Neural progenitor cell (in vitro differentiated cells): ENCODE measurements around the gene CCDC178. TPM values are rescaled to one million over a fixed set of nuclear protein-coding genes. Genes with fewer than 3 reads are reported as not detected.

Experiments
- DNase-seq: peaks from one replicate; pipeline ENCODE4 v3.0.0-alpha.2; 2016; ENCODE audit warnings: low spot score
- H2AFZ ChIP-seq: fragments of 200-600 bp; sonication (generic); replicated peaks from 2 replicates; pipeline ENCODE4 v1.6.1; 2016; ENCODE audit warnings: antibody characterized with exemption
- H3F3A ChIP-seq: fragments of 200-600 bp; sonication (generic); 2 replicates; pipeline ENCODE4 v1.6.1; 2016; ENCODE audit warnings: antibody characterized with exemption, low read depth
- H3K27ac ChIP-seq: fragments of 200-600 bp; sonication (generic); 2 replicates; pipeline ENCODE4 v1.5.1; 2016; ENCODE audit warnings: mild to moderate bottlenecking
- H3K27me3 ChIP-seq: fragments of 200-600 bp; sonication (generic); 2 replicates; pipeline ENCODE4 v1.6.1; 2016; ENCODE audit warnings: mild to moderate bottlenecking, moderate library complexity
- H3K36me3 ChIP-seq: fragments of 200-600 bp; sonication (generic); 2 replicates; pipeline ENCODE4 v1.5.1; 2016
- H3K4me1 ChIP-seq: fragments of 200-600 bp; sonication (generic); 2 replicates; pipeline ENCODE4 v1.6.1; 2016; ENCODE audit warnings: mixed run types
- H3K4me2 ChIP-seq: fragments of 200-600 bp; sonication (generic); 2 replicates; pipeline ENCODE4 v1.6.1; 2016
- H3K4me3 ChIP-seq: fragments of 200-600 bp; sonication (generic); 2 replicates; pipeline ENCODE4 v1.5.1; 2016
- H3K79me2 ChIP-seq: fragments of 200-600 bp; sonication (generic); 2 replicates; pipeline ENCODE4 v1.6.1; 2016; ENCODE audit warnings: low read depth
- H3K9ac ChIP-seq: fragments of 200-600 bp; sonication (generic); 2 replicates; pipeline ENCODE4 v1.6.1; 2016
- H3K9me3 ChIP-seq: fragments of 200-600 bp; sonication (generic); 2 replicates; pipeline ENCODE4 v1.5.1; 2016; ENCODE audit warnings: low read depth
- H4K20me1 ChIP-seq: fragments of 200-600 bp; sonication (generic); 2 replicates; pipeline ENCODE4 v1.6.1; 2016; ENCODE audit warnings: low read depth
- H3K27ac Mint-ChIP-seq: 3 replicates; pipeline ENCODE4 v1.8.0; 2021; ENCODE audit warnings: mixed read lengths
- H3K27me3 Mint-ChIP-seq: 2 replicates; pipeline ENCODE4 v1.8.0; 2022; ENCODE audit warnings: low read depth, mild to moderate bottlenecking, inconsistent platforms, moderate library complexity, mixed read lengths; ENCODE audit not compliant: insufficient read depth
- H3K36me3 Mint-ChIP-seq: 3 replicates; pipeline ENCODE4 v1.8.0; 2021; ENCODE audit warnings: mixed read lengths
- H3K4me1 Mint-ChIP-seq: 3 replicates; pipeline ENCODE4 v1.8.0; 2021; ENCODE audit warnings: mixed read lengths
- H3K4me3 Mint-ChIP-seq: 3 replicates; pipeline ENCODE4 v1.8.0; 2021; ENCODE audit warnings: mild to moderate bottlenecking, moderate library complexity, mixed read lengths
- H3K9me3 Mint-ChIP-seq: 3 replicates; pipeline ENCODE4 v1.8.0; 2020; ENCODE audit warnings: mixed read lengths
- CTCF ChIP-seq: fragments of 200-600 bp; sonication (generic); IDR thresholded peaks from 2 replicates; pipeline ENCODE4 v1.5.1; 2017; ENCODE audit warnings: antibody characterized with exemption, mild to moderate bottlenecking
- EZH2 ChIP-seq: fragments of 200-600 bp; sonication (generic); IDR thresholded peaks from 2 replicates; pipeline ENCODE4 v1.6.1; 2017; ENCODE audit warnings: antibody characterized with exemption, mild to moderate bottlenecking, moderate library complexity
- EZH2phosphoT487 ChIP-seq: fragments of 200-600 bp; sonication (generic); IDR thresholded peaks from 2 replicates; pipeline ENCODE4 v1.6.1; 2017; ENCODE audit warnings: antibody characterized with exemption
- total RNA-seq: library from RNA; depleted of rRNA; stranded (reverse); fragments of >200 nt; gene quantifications from 2 replicates; pipeline ENCODE4 v1.2.3, GENCODE V29; 2015; ENCODE audit warnings: low replicate concordance

Gene CCDC178
- total RNA-seq, 1 donor from 2014 or later: 0.51 TPM

- peaks cover 46% of the 10 kb centered on the region for H3K4me1 ChIP-seq
- DNase-seq: peak; percentile 66
- no peaks in the 10 kb centered on the region for H3K27me3 ChIP-seq
- H3K9ac ChIP-seq: no peak overlapping the region
- H3K27ac ChIP-seq: peak overlapping the region; percentile 8
- peaks cover 28% of the 10 kb centered on the region for H3F3A ChIP-seq
- no peak for TF ChIP-seq EZH2phosphoT487
- TF ChIP-seq CTCF: no peak
- no peak for TF ChIP-seq EZH2
- H3K4me3 ChIP-seq: no peak overlapping the region
- Mint-ChIP-seq H3K4me3 (no peak overlapping the region), H3K4me1 (peaks cover 34% of the 10 kb centered on the region), H3K9me3 (peaks cover 8% of the 10 kb centered on the region), H3K27me3 (peaks cover 2% of the 10 kb centered on the region), H3K27ac (peak overlapping the region; percentile 61), H3K36me3 (no peaks in the 10 kb centered on the region)
- H4K20me1 ChIP-seq: no peaks in the 10 kb centered on the region
- peak overlapping the region; percentile 42 for H3K4me2 ChIP-seq
- H3K36me3 ChIP-seq: no peaks in the 10 kb centered on the region
- no peaks in the 10 kb centered on the region for H3K9me3 ChIP-seq
- H2AFZ ChIP-seq: peak overlapping the region; percentile 50
- H3K79me2 ChIP-seq: no peaks in the 10 kb centered on the region
Observed at GRCh38 chr18:32889615-32890593, 550.6 kb downstream of the CCDC178 start.

- DNase-seq: no peak
- Histone ChIP-seq H3K27ac (no peak overlapping the region), H3K4me2 (no peak overlapping the region), H3K36me3 (no peaks in the 10 kb centered on the region), H3F3A (peaks cover 28% of the 10 kb centered on the region), H3K9ac (no peak overlapping the region), H3K4me3 (no peak overlapping the region), H3K9me3 (no peaks in the 10 kb centered on the region), H3K27me3 (no peaks in the 10 kb centered on the region), H3K4me1 (peaks cover 46% of the 10 kb centered on the region), H3K79me2 (no peaks in the 10 kb centered on the region), H2AFZ (no peak overlapping the region), H4K20me1 (no peaks in the 10 kb centered on the region)
- TF ChIP-seq EZH2 (no peak), EZH2phosphoT487 (no peak), CTCF (no peak)
- Mint-ChIP-seq H3K27ac (peak overlapping the region; percentile 51), H3K4me1 (peaks cover 38% of the 10 kb centered on the region), H3K9me3 (peaks cover 7% of the 10 kb centered on the region), H3K36me3 (no peaks in the 10 kb centered on the region), H3K4me3 (no peak overlapping the region), H3K27me3 (peaks cover 2% of the 10 kb centered on the region)
Observed at GRCh38 chr18:32888306-32888705, 552.2 kb downstream of the CCDC178 start.

Other genes with a start within 250 kb of the CCDC178 start
- gene ASXL3, start 137.5 kb upstream of the CCDC178 start, total RNA-seq: 2.7 and 5.1 TPM in 2 replicates